Mammary epithelial cell (primary cell): ENCODE results near the gene ZMYND19.

Experiments used
- EZH2 ChIP-seq: IDR thresholded peaks from 2 replicates; pipeline ENCODE4 v1.6.1; 2012; ENCODE audit warnings: low read length, inconsistent platforms, borderline replicate concordance
- TF ChIP-seq, protein P1 (sequence below), 2 donors: IDR thresholded peaks in 1 of 2; conservative IDR thresholded peaks in 1 of 2; 2 replicates each; pipeline ENCODE4 v1.5.1; 2011 to 2012; ENCODE audit warnings: inconsistent platforms in 2 of 2, low read length in 2 of 2, mild to moderate bottlenecking in 2 of 2, control low read depth in 1 of 2, low read depth in 1 of 2; ENCODE audit not compliant: insufficient read depth in 1 of 2; ENCODE audit errors: extremely low read depth in 1 of 2

DNA sequence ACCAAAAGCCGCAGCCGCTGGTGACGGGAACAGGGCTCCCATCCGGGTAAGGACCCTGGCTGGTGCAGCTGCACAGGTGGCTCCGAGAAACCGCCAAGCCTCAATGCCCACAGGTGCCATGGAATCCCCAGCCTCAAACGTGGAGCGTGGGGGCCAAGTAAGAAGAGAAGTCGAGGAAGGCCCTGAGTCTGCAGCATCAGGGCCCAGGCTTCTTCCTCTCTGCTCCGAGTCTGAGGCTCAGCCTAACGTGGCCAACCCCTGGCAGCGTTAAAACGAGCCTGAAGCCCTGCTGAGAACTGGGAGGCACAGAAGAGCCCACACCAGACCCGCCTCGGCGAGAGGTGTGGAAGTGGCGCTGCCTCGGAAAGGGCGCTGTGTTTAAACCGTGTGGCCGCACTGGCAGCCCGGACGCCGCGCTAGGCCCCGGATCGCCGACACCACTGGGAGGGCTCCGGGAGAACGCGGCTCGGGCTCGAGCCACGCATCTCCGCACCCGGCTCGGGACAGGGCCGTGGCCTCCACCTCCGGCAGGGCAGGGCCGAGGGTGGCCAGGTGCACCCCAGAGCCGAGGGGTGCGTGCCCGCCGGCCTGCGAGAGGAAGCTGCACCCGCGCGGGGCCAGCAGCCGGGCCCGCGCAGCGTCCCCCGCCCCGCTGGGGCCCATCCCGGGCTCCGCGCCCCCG lies 730 bp downstream of the ZMYND19 start:
- TF ChIP-seq, protein P1, sequence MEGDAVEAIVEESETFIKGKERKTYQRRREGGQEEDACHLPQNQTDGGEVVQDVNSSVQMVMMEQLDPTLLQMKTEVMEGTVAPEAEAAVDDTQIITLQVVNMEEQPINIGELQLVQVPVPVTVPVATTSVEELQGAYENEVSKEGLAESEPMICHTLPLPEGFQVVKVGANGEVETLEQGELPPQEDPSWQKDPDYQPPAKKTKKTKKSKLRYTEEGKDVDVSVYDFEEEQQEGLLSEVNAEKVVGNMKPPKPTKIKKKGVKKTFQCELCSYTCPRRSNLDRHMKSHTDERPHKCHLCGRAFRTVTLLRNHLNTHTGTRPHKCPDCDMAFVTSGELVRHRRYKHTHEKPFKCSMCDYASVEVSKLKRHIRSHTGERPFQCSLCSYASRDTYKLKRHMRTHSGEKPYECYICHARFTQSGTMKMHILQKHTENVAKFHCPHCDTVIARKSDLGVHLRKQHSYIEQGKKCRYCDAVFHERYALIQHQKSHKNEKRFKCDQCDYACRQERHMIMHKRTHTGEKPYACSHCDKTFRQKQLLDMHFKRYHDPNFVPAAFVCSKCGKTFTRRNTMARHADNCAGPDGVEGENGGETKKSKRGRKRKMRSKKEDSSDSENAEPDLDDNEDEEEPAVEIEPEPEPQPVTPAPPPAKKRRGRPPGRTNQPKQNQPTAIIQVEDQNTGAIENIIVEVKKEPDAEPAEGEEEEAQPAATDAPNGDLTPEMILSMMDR (conservative IDR thresholded peaks at IDR 0.05 in 1 of 2, IDR thresholded peaks at IDR 0.05 in 1 of 2; ENCODE audit: extremely low read depth in 1 of 2, insufficient read depth in 1 of 2, low read depth in 1 of 2, low read length in 2 of 2): no peak
- no peak for TF ChIP-seq EZH2
